Vagina (tissue), 2 donors: ENCODE measurements around the gene KREMEN2. TPM values are rescaled to one million over a fixed set of nuclear protein-coding genes. Genes with fewer than 3 reads are reported as not detected.

Experiments
- DNase-seq, 2 donors: peaks; one replicate each; pipeline ENCODE4 v3.0.0-alpha.2; 2017; ENCODE audit errors: extremely low spot score in 2 of 2
- H3K27ac ChIP-seq: fragments of 200-600 bp; sonication (generic); one replicate; pipeline ENCODE4 v1.5.1; 2019
- H3K27me3 ChIP-seq: fragments of 200-600 bp; sonication (generic); one replicate; pipeline ENCODE4 v1.5.1; 2019
- H3K36me3 ChIP-seq, 2 donors: fragments of 200-600 bp; sonication (generic); one replicate each; pipeline ENCODE4 v1.5.1; 2017 to 2019
- H3K4me1 ChIP-seq: fragments of 200-600 bp; sonication (generic); one replicate; pipeline ENCODE4 v1.5.1; 2019
- H3K4me3 ChIP-seq, 2 donors: fragments of 200-600 bp; sonication (generic); 1 replicate in 1 of 2; 2 replicates in 1 of 2; pipeline ENCODE4 v1.5.1; 2016 to 2019
- H3K9me3 ChIP-seq: fragments of 200-600 bp; sonication (generic); one replicate; pipeline ENCODE4 v1.5.1; 2019
- POLR2A ChIP-seq, 2 donors: fragments of 450-650 bp; IDR thresholded peaks; one replicate each; pipeline ENCODE4 v1.6.1; 2017; ENCODE audit warnings: antibody characterized with exemption in 2 of 2, mild to moderate bottlenecking in 2 of 2, moderate library complexity in 2 of 2
- POLR2AphosphoS5 ChIP-seq, 2 donors: sonication (generic); formaldehyde crosslinking; IDR thresholded peaks; one replicate each; pipeline ENCODE4 v1.9.0; 2017; ENCODE audit warnings: antibody characterized with exemption in 2 of 2, mild to moderate bottlenecking in 2 of 2, low read depth in 1 of 2; ENCODE audit not compliant: insufficient read depth in 1 of 2
- intact Hi-C: fragments of 100-400 bp; cut with DNase I; formaldehyde crosslinking; loops from one replicate; pipeline ENCODE4 v1.15.1; 2023
- total RNA-seq: library from RNA; depleted of rRNA; stranded (reverse); fragments of >200 nt; gene quantifications from one replicate; pipeline ENCODE4 v1.2.3, GENCODE V29; 2016
- TF ChIP-seq, protein P1 (sequence below), 3 experiments: fragments of 450-650 bp in 2 of 3; fragments of 200-600 bp in 1 of 3; sonication (generic) in 1 of 3; IDR thresholded peaks; one replicate each; pipeline ENCODE4 v1.5.1; 2017 to 2019; ENCODE audit warnings: antibody characterized with exemption in 3 of 3, mild to moderate bottlenecking in 2 of 3, moderate library complexity in 2 of 3

Gene KREMEN2
- total RNA-seq, 1 donor from 2014 or later, result not detected

- peaks cover 64% of the 10 kb centered on the region for H3K4me1 ChIP-seq
- peaks cover 12% of the 10 kb centered on the region for H3K27me3 ChIP-seq
- H3K36me3 ChIP-seq, result no peaks in the 10 kb centered on the region
- DNase-seq, result no peak
- intact Hi-C loops, result no loop called here
- H3K4me3 ChIP-seq, result peak overlapping the region in 1 of 2 donors; percentile 24
- H3K27ac ChIP-seq, result no peak overlapping the region
- TF ChIP-seq POLR2AphosphoS5 (IDR thresholded peaks at IDR 0.05; ENCODE audit: insufficient read depth in 1 of 2, low read depth in 1 of 2) (no peak), POLR2A (IDR thresholded peaks at IDR 0.05) (no peak)
- TF ChIP-seq, protein P1, sequence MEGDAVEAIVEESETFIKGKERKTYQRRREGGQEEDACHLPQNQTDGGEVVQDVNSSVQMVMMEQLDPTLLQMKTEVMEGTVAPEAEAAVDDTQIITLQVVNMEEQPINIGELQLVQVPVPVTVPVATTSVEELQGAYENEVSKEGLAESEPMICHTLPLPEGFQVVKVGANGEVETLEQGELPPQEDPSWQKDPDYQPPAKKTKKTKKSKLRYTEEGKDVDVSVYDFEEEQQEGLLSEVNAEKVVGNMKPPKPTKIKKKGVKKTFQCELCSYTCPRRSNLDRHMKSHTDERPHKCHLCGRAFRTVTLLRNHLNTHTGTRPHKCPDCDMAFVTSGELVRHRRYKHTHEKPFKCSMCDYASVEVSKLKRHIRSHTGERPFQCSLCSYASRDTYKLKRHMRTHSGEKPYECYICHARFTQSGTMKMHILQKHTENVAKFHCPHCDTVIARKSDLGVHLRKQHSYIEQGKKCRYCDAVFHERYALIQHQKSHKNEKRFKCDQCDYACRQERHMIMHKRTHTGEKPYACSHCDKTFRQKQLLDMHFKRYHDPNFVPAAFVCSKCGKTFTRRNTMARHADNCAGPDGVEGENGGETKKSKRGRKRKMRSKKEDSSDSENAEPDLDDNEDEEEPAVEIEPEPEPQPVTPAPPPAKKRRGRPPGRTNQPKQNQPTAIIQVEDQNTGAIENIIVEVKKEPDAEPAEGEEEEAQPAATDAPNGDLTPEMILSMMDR (IDR thresholded peaks at IDR 0.05), result no peak
- H3K9me3 ChIP-seq, result no peaks in the 10 kb centered on the region
These were observed 3.1 kb downstream of the KREMEN2 start for GRCh38 chr16:2967211-2967631.

DNA sequence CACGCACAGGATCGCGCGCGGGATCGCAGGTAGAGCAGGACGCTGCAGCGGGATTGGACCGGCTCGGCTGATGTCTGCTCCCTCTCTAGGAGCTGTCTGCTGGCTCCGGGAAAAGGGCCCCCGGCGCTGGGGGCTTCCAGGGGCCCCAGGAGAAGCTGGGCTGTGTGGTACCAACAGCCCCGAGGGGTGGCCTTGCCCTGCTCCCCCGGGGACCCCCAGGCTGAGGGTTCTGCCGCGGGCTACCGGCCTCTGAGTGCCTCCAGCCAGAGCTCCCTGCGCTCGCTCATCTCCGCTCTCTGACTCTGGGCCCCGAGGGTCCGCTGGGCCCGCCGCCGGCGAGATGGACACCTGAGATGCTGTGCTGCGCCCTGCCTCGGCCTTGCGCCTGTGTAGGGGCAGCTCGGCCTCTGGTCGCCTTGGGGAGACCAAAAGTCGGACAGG is 3.7 kb downstream of the KREMEN2 start:
- H3K4me1 ChIP-seq, result peaks cover 62% of the 10 kb centered on the region
- DNase-seq, result no peak
- H3K36me3 ChIP-seq, result no peaks in the 10 kb centered on the region
- TF ChIP-seq, protein P1 (IDR thresholded peaks at IDR 0.05), result no peak
- intact Hi-C loops, result no loop called here
- H3K27me3 ChIP-seq, result peaks cover 12% of the 10 kb centered on the region
- H3K9me3 ChIP-seq, result no peaks in the 10 kb centered on the region
- H3K27ac ChIP-seq, result no peak overlapping the region
- no peak overlapping the region for H3K4me3 ChIP-seq

- Histone ChIP-seq H3K4me1 (peaks cover 56% of the 10 kb centered on the region), H3K4me3 (peak overlapping the region; percentile 56 to 67), H3K9me3 (no peaks in the 10 kb centered on the region), H3K27ac (no peak overlapping the region), H3K36me3 (no peaks in the 10 kb centered on the region), H3K27me3 (peaks cover 12% of the 10 kb centered on the region)
- no peak for DNase-seq
- TF ChIP-seq POLR2AphosphoS5 (IDR thresholded peaks at IDR 0.05; ENCODE audit: insufficient read depth in 1 of 2, low read depth in 1 of 2), result no peak
- intact Hi-C loops, result no loop called here
These were observed 4.3 kb downstream of the KREMEN2 start for GRCh38 chr16:2968368-2968737.

- DNase-seq, result no peak
- Histone ChIP-seq H3K4me3 (peak within 1 kb of the TSS; percentile 56 to 67), H3K27me3 (peaks cover 12% of the 10 kb centered on the region), H3K36me3 (no peaks in the 10 kb centered on the region), H3K9me3 (no peaks in the 10 kb centered on the region), H3K27ac (no peak within 1 kb of the TSS), H3K4me1 (peaks cover 50% of the 10 kb centered on the region)
- intact Hi-C loops, result no loop called here
- TF ChIP-seq, protein P1 (IDR thresholded peaks at IDR 0.05), result no peak
- TF ChIP-seq POLR2A (IDR thresholded peaks at IDR 0.05), result no peak
- TF ChIP-seq POLR2AphosphoS5 (IDR thresholded peaks at IDR 0.05; ENCODE audit: insufficient read depth in 1 of 2, low read depth in 1 of 2), result no peak
These were observed 4.9 kb downstream of the KREMEN2 start, which contains the start of gene PAQR4 for GRCh38 chr16:2968738-2969544. Gene PAQR4 (plus strand): TSS chr16:2969348. CDS start chr16:2969675, 327 bp downstream.

DNA sequence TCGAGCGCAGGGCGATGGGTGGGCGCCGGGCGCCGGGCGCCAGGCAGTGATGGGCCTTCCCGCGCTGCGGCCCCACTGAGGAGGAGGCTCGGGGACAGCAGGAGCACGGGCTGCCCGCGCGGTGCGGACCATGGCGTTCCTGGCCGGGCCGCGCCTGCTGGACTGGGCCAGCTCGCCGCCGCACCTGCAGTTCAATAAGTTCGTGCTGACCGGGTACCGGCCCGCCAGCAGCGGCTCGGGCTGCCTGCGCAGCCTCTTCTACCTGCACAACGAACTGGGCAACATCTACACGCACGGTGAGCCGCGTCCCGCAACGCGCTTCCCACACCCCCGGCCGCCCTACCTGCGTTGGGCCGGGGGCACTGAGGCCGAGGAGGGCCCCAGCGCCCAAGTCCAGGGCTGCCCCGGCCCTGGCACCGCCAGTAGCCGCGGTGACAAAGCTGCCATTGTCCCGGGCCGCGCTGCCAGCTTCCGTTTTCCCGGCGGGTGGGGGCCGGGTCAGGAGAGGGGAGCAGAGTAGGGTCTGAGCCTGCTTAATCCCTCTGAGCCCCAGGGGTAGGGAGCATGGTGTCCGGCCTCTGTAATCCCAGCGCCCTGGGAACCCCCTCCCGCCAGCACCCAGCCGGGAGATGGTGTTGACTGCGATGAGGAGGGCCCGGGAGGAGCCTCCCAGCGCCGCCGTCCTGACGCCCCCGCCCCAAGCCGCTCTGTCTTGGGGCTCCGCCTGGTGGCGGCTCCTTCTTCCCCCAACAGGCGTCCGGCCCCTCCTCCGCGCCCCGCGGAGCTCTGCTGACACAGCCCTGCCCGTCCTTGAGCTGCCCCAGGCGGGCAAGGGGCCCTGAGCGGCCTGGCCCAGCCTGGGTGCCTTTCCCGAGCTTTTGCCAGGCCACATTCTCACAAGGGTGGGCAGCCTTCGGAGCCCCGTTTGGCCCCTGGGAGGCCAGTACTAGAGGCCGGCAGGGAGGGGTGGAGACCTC is 5.8 kb downstream of the KREMEN2 start:
- DNase-seq, result no peak
- intact Hi-C loops, result no loop called here
- Histone ChIP-seq H3K4me1 (peaks cover 41% of the 10 kb centered on the region), H3K36me3 (no peaks in the 10 kb centered on the region), H3K4me3 (peak overlapping the region; percentile 56 to 67), H3K27ac (no peak overlapping the region), H3K27me3 (peaks cover 12% of the 10 kb centered on the region), H3K9me3 (no peaks in the 10 kb centered on the region)
- TF ChIP-seq, protein P1 (IDR thresholded peaks at IDR 0.05), result no peak
- TF ChIP-seq POLR2A (IDR thresholded peaks at IDR 0.05) (no peak), POLR2AphosphoS5 (IDR thresholded peaks at IDR 0.05; ENCODE audit: insufficient read depth in 1 of 2, low read depth in 1 of 2) (no peak)
